Left ventricle myocardium inferior (tissue), 1 donor: ENCODE results near the gene CSNK2A2. TPM values are rescaled to one million over a fixed set of nuclear protein-coding genes. Genes with fewer than 3 reads are reported as not detected.

Experiments
- DNase-seq: peaks from one replicate; pipeline ENCODE4 v3.0.0-alpha.2; 2020
- H3K27ac ChIP-seq: fragments of 200-600 bp; replicated peaks from 2 replicates; pipeline ENCODE4 v1.8.0; 2021
- H3K27me3 ChIP-seq: fragments of 200-600 bp; 2 replicates; pipeline ENCODE4 v1.8.0; 2021; ENCODE audit warnings: low read depth
- H3K36me3 ChIP-seq: fragments of 200-600 bp; 2 replicates; pipeline ENCODE4 v1.8.0; 2021
- H3K4me1 ChIP-seq: fragments of 200-600 bp; 2 replicates; pipeline ENCODE4 v1.8.0; 2021
- H3K4me3 ChIP-seq: fragments of 200-600 bp; 2 replicates; pipeline ENCODE4 v1.8.0; 2021; ENCODE audit warnings: mild to moderate bottlenecking, moderate library complexity
- H3K9me3 ChIP-seq: fragments of 200-600 bp; replicated peaks from 2 replicates; pipeline ENCODE4 v1.8.0; 2021
- intact Hi-C: fragments of 100-400 bp; cut with micrococcal nuclease; formaldehyde crosslinking; loops from one replicate; pipeline ENCODE4 v1.11.0; 2022
- total RNA-seq: library from RNA; stranded (reverse); fragmentation: NEBNext Ultra II Directional; extraction: Animal tissue kit (Norgen Biotek cat#: 25700); gene quantifications from one replicate; pipeline ENCODE4 v1.2.1, GENCODE V29; 2021
- TF ChIP-seq, protein P1 (sequence below): fragments of 200-600 bp; IDR thresholded peaks from 2 replicates; pipeline ENCODE4 v1.8.0; 2021; ENCODE audit warnings: antibody characterized with exemption, mild to moderate bottlenecking, borderline replicate concordance
- donor health status: DM: no; HTN: yes; CAD: no; lungs with severe emphysema.

The CSNK2A2 gene
- total RNA-seq, 1 donor from 2014 or later, result 31.5 TPM

DNA sequence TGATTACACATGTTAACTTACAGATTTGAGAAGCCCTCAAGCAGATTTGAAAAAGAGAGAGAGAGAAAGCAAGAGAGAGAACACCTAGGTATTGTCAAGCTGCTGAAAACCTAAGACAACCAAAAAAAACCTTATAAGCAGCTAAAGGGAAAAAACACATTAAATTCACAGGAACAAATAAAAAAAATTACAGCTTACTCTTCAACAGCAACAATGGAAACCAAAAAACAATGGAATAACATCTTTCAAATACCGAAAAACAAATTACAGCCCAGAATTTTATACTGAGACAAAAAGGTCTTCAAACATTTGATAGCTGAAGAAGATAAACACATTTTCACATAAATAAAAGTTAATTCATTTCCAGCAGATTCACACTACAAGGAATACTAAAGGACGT, 60.3 kb downstream of the CSNK2A2 start:
- Histone ChIP-seq H3K36me3 (peaks cover 20% of the 10 kb centered on the region), H3K4me3 (no peak overlapping the region), H3K27me3 (no peaks in the 10 kb centered on the region), H3K27ac (no peak overlapping the region), H3K9me3 (peaks cover 22% of the 10 kb centered on the region), H3K4me1 (no peaks in the 10 kb centered on the region)
- TF ChIP-seq, protein P1, sequence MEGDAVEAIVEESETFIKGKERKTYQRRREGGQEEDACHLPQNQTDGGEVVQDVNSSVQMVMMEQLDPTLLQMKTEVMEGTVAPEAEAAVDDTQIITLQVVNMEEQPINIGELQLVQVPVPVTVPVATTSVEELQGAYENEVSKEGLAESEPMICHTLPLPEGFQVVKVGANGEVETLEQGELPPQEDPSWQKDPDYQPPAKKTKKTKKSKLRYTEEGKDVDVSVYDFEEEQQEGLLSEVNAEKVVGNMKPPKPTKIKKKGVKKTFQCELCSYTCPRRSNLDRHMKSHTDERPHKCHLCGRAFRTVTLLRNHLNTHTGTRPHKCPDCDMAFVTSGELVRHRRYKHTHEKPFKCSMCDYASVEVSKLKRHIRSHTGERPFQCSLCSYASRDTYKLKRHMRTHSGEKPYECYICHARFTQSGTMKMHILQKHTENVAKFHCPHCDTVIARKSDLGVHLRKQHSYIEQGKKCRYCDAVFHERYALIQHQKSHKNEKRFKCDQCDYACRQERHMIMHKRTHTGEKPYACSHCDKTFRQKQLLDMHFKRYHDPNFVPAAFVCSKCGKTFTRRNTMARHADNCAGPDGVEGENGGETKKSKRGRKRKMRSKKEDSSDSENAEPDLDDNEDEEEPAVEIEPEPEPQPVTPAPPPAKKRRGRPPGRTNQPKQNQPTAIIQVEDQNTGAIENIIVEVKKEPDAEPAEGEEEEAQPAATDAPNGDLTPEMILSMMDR, result no peak
- no peak for DNase-seq
- intact Hi-C loops, result no loop called here

DNA sequence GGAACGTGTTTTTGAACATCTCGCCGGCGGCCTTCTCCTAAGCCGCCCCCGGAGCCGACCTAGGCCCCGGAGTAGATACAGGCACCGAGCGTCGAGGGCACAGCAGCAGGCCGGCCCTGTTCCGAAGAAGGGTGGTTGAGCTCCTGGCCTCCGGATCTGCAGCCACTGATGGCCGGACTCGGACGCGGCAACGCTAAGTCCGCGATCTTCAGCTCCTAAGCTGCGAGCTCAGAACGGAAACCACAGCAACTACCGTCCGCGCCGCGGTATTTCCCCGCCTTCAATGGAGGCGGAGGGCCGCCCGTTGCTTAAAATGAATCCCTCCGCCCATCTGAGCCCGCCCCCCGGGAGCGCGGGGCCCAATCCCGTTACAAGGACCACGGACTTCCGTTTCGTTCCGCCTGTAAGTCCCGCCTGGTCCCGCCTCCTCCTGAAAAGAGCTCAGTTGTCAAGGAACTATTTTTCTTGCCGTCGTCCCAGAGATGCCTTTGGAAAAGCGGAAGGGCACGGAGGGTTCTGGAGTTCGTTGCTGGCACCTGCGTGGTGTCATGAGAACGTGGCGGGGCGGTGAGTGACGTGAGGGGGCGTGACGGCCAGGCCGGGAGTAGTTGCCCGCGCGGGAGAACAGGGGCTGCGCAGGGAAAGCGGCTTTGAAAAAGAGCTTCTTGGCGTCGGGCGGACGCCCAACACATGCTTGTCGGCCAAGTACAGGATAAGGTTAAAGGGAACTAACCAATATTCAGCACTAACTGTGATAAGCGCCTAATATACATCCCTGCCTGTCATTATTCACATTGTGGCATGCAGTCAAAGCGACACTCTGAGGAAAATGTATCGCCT, 68.6 kb downstream of the CSNK2A2 start, which contains the start of gene CFAP20:
TSS of gene CFAP20 (minus strand) at position 285 of the 840 bp plus-strand sequence. CDS start at position 19, 266 bp downstream.
- intact Hi-C loops, result loop anchor here (5.0 kb wide), 1 partner anchor 97 kb away; no protein-coding TSS in a partner anchor
- no peaks in the 10 kb centered on the region for H3K27me3 ChIP-seq
- TF ChIP-seq, protein P1, result no peak
- peak; percentile 99 for DNase-seq
- H3K9me3 ChIP-seq, result peaks cover 8% of the 10 kb centered on the region
- peak within 1 kb of the TSS; percentile 97 for H3K4me3 ChIP-seq
- peak within 1 kb of the TSS; percentile 96 for H3K27ac ChIP-seq
- no peaks in the 10 kb centered on the region for H3K36me3 ChIP-seq
- peaks cover 52% of the 10 kb centered on the region for H3K4me1 ChIP-seq

DNA sequence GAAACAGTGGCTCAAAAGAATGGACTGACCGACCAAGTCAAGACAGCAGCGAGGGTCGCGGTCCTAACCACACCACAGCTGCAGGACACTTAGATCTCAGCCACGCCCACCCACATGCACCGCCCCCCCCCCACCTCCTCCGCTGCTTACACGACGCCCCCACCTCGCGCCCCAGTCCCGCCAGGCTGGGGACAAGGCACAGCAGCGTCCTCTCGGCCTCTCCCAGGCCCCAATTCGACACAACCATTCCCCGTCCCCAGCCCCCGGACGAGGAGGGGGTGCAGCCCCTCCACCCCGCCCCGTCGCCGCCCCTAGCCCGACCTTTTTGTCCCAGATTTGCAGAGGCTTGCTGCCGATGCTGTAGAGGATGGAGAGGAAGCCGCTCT, 69.2 kb downstream of the CSNK2A2 start:
- peak; percentile 15 for DNase-seq
- Histone ChIP-seq H3K9me3 (peaks cover 8% of the 10 kb centered on the region), H3K27ac (peak overlapping the region; percentile 96), H3K4me1 (peaks cover 58% of the 10 kb centered on the region), H3K36me3 (no peaks in the 10 kb centered on the region), H3K27me3 (no peaks in the 10 kb centered on the region), H3K4me3 (peak overlapping the region; percentile 97)
- TF ChIP-seq, protein P1, result no peak
- intact Hi-C loops, result loop anchor here (5.0 kb wide), 1 partner anchor 96 kb away; no protein-coding TSS in a partner anchor

- DNase-seq, result no peak
- intact Hi-C loops, result loop anchor here (5.0 kb wide), 1 partner anchor 96 kb away; no protein-coding TSS in a partner anchor
- H3K36me3 ChIP-seq, result no peaks in the 10 kb centered on the region
- peaks cover 8% of the 10 kb centered on the region for H3K9me3 ChIP-seq
- H3K4me1 ChIP-seq, result peaks cover 63% of the 10 kb centered on the region
- TF ChIP-seq, protein P1, result no peak
- H3K27ac ChIP-seq, result peak overlapping the region; percentile 96
- H3K4me3 ChIP-seq, result peak overlapping the region; percentile 97
- no peaks in the 10 kb centered on the region for H3K27me3 ChIP-seq
Measured at GRCh38 chr16:58128181-58128631, 69.7 kb downstream of the CSNK2A2 start.

DNA sequence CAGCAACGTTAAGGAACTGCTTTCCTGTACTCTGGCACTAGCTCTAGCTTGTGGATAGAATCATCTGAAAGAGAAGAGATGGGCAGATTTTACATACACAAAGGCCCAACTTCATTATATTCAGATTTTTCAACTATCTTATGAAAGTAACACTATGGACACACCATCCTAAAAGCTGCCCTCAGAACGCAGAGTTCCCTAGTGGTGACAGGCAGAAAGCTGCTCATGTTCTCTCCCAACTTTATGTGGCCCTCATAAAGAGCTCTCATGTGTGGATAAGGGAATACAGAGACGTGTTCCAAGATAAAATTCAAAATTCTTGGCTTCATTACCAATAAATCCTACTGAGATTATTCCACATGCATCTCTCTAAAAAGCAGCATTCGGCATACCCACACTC, 70.3 kb downstream of the CSNK2A2 start:
- H3K27ac ChIP-seq, result peak overlapping the region; percentile 96
- intact Hi-C loops, result loop anchor here (5.0 kb wide), 1 partner anchor 95 kb away; no protein-coding TSS in a partner anchor
- H3K36me3 ChIP-seq, result no peaks in the 10 kb centered on the region

More for the DNA sequence above, 70.3 kb downstream of the CSNK2A2 start:
- H3K4me3 ChIP-seq, result peak overlapping the region; percentile 97
- H3K9me3 ChIP-seq, result peaks cover 8% of the 10 kb centered on the region
- TF ChIP-seq, protein P1, result peak; percentile 31
- peaks cover 67% of the 10 kb centered on the region for H3K4me1 ChIP-seq
- H3K27me3 ChIP-seq, result no peaks in the 10 kb centered on the region
- no peak for DNase-seq
